Ascending aorta (tissue), 2 donors: Measurements from ENCODE around the gene CELSR3. TPM values are rescaled to one million over a fixed set of nuclear protein-coding genes. Genes with fewer than 3 reads are reported as not detected.

Experiments
- DNase-seq, 2 donors: peaks; one replicate each; pipeline ENCODE4 v3.0.0-alpha.2; 2019; ENCODE audit warnings: low spot score in 2 of 2
- H3K27ac ChIP-seq, 2 donors: fragments of 200-600 bp; sonication (generic); one replicate each; pipeline ENCODE4 v1.5.1; 2016 to 2017; ENCODE audit warnings: mild to moderate bottlenecking in 1 of 2
- H3K27me3 ChIP-seq: fragments of 200-600 bp; sonication (generic); one replicate; pipeline ENCODE4 v1.5.1; 2017
- H3K36me3 ChIP-seq, 2 donors: fragments of 200-600 bp; sonication (generic); one replicate each; pipeline ENCODE4 v1.5.1; 2016
- H3K4me1 ChIP-seq, 2 donors: fragments of 200-600 bp; sonication (generic); one replicate each; pipeline ENCODE4 v1.5.1; 2016 to 2017; ENCODE audit warnings: mild to moderate bottlenecking in 1 of 2
- H3K4me3 ChIP-seq, 2 donors: fragments of 200-600 bp; sonication (generic); one replicate each; pipeline ENCODE4 v1.5.1; 2016 to 2017; ENCODE audit warnings: mild to moderate bottlenecking in 1 of 2
- H3K9me3 ChIP-seq, 2 donors: fragments of 200-600 bp; sonication (generic); one replicate each; pipeline ENCODE4 v1.5.1; 2016
- CTCF ChIP-seq, 3 experiments: fragments of 200-600 bp in 2 of 3; fragments of 450-650 bp in 1 of 3; sonication (generic) in 2 of 3; IDR thresholded peaks; one replicate each; pipeline ENCODE4 v1.5.1; 2016 to 2019; ENCODE audit warnings: antibody characterized with exemption in 3 of 3, mild to moderate bottlenecking in 1 of 3, moderate library complexity in 1 of 3
- intact Hi-C: fragments of 100-400 bp; cut with DNase I; formaldehyde crosslinking; loops from one replicate; pipeline ENCODE4 v1.15.1; 2023
- total RNA-seq: library from RNA; depleted of rRNA; stranded (reverse); fragments of >200 nt; gene quantifications from one replicate; pipeline ENCODE4 v1.1.0, GENCODE V29; 2016

CELSR3 gene
- total RNA-seq, 1 donor from 2014 or later = 2.6 TPM

DNA sequence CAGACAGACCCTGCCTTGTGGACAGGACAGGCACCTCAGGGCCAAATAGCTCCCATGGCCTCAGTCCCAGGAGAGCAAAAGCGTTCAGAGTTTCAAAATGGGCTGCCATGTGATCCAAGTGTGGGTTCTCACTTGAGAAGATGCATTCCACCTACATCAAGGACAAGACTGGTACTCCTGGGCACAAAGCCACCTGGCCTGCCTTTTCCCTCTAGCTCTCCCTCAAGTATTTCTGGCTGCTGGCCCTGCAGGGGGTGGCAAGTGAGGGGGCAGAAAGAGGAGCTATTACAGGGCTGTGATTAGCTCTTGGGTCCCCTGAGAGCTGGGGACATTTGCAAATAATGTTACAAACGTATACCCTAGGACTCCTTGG lies 61.1 kb downstream of the CELSR3 start:
- Histone ChIP-seq H3K27ac (peak overlapping the region; percentile 29 to 94), H3K4me3 (no peak overlapping the region), H3K36me3 (peaks cover 70 to 82% of the 10 kb centered on the region in 2 donors), H3K4me1 (peaks cover 17 to 30% of the 10 kb centered on the region in 2 donors), H3K27me3 (no peaks in the 10 kb centered on the region), H3K9me3 (no peaks in the 10 kb centered on the region)
- intact Hi-C loops = no loop called here
- no peak for TF ChIP-seq CTCF (IDR thresholded peaks at IDR 0.05)
- no peak for DNase-seq

GRCh38 chr3:48600711-48601621 lies 61.7 kb downstream of the CELSR3 start:
- H3K4me3 ChIP-seq = no peak overlapping the region
- TF ChIP-seq CTCF (IDR thresholded peaks at IDR 0.05) = no peak

GRCh38 chr3:48599509-48600285 lies 63.0 kb downstream of the CELSR3 start:
- H3K4me3 ChIP-seq = peak overlapping the region in 1 of 2 donors; percentile 34
- intact Hi-C loops = loop anchor here (5.0 kb wide), 1 partner anchor 38 kb away; the partner anchor contains the start of gene SLC26A6
- TF ChIP-seq CTCF (IDR thresholded peaks at IDR 0.05) = no peak
- no peaks in the 10 kb centered on the region for H3K9me3 ChIP-seq
- H3K36me3 ChIP-seq = peaks cover 57 to 66% of the 10 kb centered on the region in 2 donors
- no peak for DNase-seq
- peaks cover 24 to 46% of the 10 kb centered on the region in 2 donors for H3K4me1 ChIP-seq
- H3K27me3 ChIP-seq = no peaks in the 10 kb centered on the region
- peak overlapping the region; percentile 94 to 95 for H3K27ac ChIP-seq

More at GRCh38 chr3:48600711-48601621, 61.7 kb downstream of the CELSR3 start:
- Histone ChIP-seq H3K9me3 (no peaks in the 10 kb centered on the region), H3K36me3 (peaks cover 70 to 78% of the 10 kb centered on the region in 2 donors), H3K4me1 (peaks cover 19 to 34% of the 10 kb centered on the region in 2 donors), H3K27ac (peak overlapping the region; percentile 94 to 95), H3K27me3 (no peaks in the 10 kb centered on the region)
- intact Hi-C loops = no loop called here
- DNase-seq = no peak

GRCh38 chr3:48599077-48599501 lies 63.6 kb downstream of the CELSR3 start:
- DNase-seq = no peak
- TF ChIP-seq CTCF (IDR thresholded peaks at IDR 0.05) = no peak
- H3K36me3 ChIP-seq = peaks cover 51 to 60% of the 10 kb centered on the region in 2 donors
- peak overlapping the region in 1 of 2 donors; percentile 34 for H3K4me3 ChIP-seq
- H3K4me1 ChIP-seq = peaks cover 24 to 50% of the 10 kb centered on the region in 2 donors
- no peaks in the 10 kb centered on the region for H3K9me3 ChIP-seq
- H3K27ac ChIP-seq = peak overlapping the region; percentile 94 to 95
- intact Hi-C loops = loop anchor here (5.0 kb wide), 1 partner anchor 38 kb away; the partner anchor contains the start of gene SLC26A6
- H3K27me3 ChIP-seq = no peaks in the 10 kb centered on the region

DNA sequence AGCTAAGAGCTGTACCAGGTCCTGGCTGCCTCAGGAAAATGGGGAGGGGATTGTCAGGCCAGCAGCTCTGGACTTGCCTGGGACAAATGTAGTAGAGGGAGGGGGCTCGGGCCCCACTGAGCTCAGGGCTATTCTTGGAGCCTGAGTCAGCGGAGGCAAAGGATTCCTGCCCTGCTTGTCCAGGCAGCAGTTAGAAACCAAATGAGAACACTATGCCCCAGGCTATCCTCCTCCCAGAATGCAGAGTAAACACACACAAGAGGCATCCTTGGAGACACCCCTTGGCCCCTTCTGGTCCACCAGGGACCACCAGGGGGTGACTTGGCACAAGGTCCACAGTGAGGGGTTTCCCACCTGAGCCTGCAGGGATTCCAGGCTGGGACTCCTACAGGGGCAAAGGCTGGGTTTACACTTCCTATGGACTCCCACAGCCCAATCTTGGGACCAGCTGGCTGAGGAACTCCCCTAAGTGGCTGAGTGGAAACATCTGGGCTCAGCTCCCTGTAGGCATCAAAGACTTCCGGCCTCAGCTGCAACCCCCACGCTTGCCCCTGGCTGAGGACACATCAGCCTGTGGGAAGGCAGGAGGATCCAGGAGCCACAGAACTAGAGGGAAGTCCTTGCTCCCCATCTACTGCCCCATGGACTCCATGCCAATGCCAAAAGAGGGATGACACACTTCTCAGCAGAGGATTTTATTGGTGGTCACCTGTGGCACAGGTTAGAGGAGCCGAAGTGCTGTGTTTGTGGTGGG lies 64.2 kb downstream of the CELSR3 start:
- peak overlapping the region in 1 of 2 donors; percentile 34 for H3K4me3 ChIP-seq
- H3K27ac ChIP-seq = peak overlapping the region; percentile 94 to 95
- H3K27me3 ChIP-seq = no peaks in the 10 kb centered on the region
- no peak for TF ChIP-seq CTCF (IDR thresholded peaks at IDR 0.05)
- H3K4me1 ChIP-seq = peaks cover 24 to 50% of the 10 kb centered on the region in 2 donors
- H3K9me3 ChIP-seq = no peaks in the 10 kb centered on the region
- peaks cover 45 to 54% of the 10 kb centered on the region in 2 donors for H3K36me3 ChIP-seq
- DNase-seq = peak; percentile 69 to 92
- intact Hi-C loops = loop anchor here (5.0 kb wide), 1 partner anchor 39 kb away; the partner anchor contains the start of gene SLC26A6
